HL-60/S4 (cell line): Measurements from ENCODE around the gene ADGRD1.
"Not testable (repeated sequence)": the region's sequence is repeated elsewhere in the genome, so short reads cannot be mapped to it uniquely, and the experiment has no call there.

Experiments used
- in situ Hi-C: fragments of 300-500 bp; cut with MboI; formaldehyde crosslinking; loops from 2 replicates; pipeline ENCODE4 v1.14.3; 2022; ENCODE audit warnings: low sequenced_read_pairs

The ADGRD1 gene

DNA sequence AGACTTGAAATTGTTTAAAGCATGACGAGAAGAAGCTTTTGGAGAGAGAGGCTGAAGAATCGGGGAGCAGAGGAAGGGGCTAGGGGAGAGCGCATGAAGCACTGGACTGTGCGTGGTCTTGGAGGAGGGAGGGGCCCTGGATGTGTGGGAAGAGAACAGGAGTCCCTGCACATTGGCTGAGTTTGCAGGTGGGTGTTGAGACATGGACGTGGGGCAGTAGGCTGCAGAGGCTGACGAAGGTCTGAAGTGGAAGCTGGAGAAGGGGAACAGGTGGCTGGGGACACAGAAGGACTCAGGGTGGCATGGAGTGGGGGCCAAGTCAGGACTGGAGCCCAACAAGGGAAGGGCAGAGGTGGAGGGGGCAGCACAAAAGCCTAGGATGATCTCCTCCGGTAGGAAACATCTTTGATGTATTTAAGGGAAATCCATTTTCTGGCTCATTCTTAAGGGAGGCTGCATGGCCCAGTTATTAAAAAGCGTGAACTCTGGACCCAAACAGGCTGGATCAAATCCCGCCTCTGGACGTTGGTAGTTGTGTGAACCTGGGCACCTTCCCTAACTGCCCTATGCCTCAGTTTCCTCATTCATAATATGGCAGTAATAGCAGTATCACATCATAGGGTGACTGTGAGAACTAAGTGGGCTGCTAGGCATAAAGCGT lies 29.0 kb downstream of the ADGRD1 start:
- in situ Hi-C loops, result no loop called here

DNA sequence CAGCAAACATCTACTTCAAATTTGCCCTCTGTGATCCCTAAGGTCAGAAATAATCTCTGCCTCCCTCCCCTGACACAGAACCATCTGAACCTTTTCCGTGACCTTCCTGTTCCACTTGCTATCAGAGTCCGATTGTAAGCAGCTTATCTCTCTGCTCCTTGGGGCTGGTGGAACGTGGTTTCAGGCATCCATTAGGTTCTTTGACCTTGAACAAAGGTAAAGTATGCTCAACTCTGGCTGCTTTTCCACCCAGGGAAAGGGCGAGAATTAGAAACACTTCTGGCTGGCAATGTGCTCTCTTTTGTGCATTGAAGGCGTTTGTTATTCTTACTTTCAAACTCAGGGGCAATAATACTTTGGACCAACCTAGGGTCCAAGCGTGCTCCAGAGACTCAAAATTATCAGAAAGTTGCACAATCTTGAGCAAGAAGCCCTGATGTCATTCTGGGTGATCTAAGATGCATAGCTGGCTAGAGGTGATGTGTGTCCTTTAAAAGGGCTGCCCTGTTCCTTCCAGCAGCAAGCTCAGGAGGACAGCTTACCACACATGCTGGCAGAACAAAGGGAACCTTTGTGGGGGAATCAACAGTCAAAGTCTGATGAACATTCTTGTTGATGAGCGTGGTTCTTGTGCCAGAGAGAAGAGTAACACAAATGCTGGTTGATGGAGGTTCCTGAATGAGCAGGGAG lies 29.8 kb downstream of the ADGRD1 start:
- in situ Hi-C loops, result no loop called here

DNA sequence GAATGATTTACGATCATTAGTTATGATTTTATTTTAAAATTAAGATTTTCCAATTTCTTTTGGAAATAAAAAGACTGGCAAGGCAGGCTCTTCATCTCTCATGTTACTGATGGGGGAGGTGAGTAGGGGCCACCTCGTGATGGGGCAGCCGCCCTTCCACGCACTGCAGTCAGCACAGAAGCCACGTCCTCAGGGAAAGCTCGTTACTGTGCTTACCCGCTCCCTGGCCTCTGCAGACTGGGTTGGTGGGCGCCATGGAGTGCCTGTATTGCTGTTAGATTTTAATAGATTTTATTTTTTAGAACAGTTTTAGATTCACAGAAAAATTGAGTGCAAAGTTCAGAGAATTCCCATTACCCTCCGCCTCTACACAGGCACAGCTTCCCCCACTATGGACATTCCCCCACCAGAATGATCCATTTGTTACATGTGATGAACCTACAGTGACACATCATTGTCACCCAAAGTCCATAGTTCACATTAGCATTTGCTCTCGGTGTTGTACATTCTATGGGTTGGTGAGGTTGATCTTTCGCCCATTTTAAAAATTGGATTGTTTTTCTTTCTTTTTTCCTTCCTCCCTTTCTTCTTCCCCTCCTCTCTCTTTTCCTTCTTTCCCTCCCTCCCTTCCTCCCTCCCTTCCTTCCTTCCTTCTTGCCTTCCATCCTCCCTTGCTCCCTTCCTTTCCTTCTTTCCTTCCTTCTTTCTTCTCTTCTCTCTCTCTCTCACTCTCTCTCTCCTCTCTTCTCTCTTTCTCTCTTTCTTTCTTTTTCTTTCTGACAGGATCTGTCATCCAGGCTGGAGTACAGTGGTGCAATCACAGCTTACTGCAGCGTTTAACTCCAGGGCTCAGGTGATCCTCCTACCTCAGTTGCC lies 30.7 kb downstream of the ADGRD1 start:
- in situ Hi-C loops, result no loop called here

DNA sequence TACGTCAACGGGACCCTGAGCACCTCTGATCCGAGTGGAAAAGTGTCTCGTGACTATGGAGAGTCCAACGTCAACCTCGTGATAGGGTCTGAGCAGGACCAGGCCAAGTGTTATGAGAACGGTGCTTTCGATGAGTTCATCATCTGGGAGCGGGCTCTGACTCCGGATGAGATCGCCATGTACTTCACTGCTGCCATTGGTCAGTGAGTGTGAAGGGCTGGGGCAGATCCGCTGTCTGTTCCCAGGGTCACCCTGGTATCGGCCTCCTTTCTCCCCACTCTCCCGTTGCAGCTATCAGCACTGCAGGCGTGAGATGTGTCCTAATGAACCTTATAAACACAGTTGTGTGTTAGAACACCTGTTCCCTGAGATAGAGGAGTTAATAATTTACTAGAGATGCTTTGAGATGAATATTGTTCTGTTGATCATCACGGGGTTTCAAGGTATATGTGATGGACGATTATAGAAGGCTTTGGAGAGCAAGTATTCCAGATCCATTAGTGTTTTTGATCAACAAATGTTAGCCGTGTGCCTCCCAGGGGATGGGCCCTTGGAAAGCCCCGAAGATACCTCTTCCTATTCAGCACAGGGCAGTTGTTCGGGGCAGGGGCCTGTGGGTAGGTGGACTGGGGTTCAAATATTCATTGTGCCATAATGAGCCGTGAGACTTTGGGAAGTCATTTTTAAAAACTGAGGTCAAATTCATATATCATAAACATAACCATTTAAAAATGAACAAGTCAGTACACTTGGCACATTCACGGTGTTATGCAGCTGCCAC lies 33.6 kb downstream of the ADGRD1 start:
- in situ Hi-C loops, result no loop called here

DNA sequence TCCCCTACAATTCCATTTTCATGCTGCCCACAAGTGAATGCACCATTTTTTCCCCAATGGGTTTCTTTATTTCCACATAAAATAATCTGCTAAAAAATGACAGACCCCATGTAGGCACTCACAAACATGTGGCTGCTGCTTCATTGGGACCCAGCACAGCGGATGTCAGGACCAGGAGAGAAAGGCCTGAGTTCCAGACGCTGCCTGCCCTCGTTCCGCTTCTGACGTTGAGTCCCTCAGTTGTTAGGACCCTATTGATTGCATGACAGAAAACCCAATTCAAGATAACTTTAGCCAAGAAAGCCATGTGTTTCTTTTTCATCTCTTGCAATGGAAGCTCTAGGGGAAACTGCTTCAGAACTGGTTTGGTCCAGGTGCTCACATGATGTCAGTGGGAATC lies 34.6 kb downstream of the ADGRD1 start:
- in situ Hi-C loops, result no loop called here

DNA sequence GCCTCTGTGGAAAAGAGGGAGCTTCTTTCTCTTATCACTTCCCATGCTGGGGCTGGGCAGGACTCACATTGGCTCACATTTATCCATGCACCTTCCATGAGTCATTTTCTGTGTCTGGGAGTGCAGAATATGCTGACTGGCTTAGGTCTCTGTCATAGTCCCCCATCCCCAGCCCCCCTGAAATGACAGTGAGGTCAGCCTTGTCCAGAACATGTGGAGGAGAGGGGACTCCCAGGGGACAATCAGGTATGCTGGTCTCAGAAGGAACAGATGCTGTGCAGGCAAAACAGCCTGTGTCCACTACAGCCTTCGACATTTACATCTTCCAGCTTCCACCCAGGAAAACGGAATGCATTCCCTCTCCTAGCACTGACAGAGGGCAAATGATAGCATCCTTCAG lies 35.0 kb downstream of the ADGRD1 start:
- in situ Hi-C loops, result no loop called here

DNA sequence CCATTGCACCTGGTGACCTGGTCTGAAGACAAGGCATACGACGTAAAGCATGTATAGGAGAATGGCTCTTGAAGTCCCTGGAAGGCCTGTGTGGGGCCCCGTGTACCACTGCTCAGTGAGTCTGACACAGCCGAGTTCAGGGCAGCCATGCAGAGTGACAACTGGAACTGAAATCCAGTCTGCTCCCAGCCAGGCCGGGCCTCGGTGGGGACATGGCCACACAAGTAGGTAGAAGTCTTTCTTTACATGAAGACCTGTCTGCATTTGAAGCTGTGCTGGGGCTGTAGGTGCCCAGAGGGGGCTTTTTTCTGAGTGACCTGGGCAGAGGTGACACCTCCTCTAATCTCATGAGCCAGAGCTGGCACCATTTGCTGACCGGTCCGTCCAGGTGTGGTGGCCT lies 35.7 kb downstream of the ADGRD1 start:
- in situ Hi-C loops, result no loop called here

DNA sequence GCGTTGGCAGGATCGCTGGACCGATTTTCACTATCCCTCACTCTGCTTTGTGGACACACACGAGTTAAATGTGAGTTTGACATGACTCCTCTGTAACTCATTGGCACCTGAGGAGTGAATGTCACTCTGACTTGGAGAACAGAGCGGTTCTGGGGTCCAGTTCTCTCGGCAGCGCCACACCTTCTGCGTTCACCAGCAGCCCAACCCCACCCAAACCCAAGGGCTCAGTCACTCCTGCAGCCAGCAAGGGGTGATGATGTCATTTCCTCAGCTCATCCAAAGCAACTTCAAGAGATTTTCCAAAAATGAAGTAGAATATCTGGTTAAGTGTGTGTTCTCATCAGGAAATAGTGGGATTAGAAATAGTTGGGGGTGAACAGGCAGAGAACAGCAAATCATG lies 36.3 kb downstream of the ADGRD1 start:
- in situ Hi-C loops, result no loop called here

DNA sequence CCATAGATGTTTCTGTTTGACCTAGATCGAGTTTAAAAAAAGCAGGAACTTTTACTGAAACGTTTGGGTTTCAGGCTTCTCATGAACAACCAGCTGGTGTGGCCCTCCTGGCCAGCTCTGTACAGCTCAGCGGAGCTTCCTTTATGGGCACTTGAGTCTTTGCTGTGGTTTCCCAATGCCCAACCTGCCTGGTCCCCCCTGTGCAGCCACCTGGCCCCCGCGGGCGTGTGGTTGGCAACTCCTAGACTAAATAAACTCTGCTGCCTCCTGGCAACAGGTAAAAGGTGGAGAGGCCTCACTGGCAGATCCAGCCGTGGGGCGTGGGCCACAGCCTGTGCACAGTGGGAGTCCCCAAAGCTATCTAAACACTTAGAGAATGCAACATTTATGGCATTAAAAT lies 38.7 kb downstream of the ADGRD1 start:
- in situ Hi-C loops, result no loop called here

DNA sequence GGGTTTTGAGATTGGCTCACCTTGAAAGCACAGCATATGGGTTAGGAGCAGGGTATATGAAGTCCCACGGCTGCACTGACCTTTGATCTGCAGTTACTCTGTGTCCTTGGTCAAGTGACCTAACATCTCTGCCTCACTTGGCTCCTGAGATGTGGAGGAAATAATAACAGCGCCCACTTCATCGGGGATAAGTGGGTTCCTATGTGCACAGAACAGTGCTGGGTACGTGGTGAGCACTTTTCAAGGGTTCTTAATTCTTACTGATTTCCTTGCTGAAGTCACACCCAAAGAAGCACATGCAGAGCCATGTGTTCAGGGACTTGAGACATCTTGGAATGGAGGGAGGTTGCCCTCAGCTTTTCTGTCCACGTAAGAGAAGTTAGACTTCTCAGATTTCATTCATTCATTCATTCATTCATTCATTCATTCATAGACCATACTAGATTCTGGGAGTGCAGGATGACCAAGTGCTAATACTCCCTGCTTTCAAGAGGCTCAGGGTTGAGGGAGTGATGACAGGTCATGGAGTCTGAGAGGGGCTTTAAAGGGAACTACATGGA lies 39.4 kb downstream of the ADGRD1 start:
- in situ Hi-C loops, result no loop called here

DNA sequence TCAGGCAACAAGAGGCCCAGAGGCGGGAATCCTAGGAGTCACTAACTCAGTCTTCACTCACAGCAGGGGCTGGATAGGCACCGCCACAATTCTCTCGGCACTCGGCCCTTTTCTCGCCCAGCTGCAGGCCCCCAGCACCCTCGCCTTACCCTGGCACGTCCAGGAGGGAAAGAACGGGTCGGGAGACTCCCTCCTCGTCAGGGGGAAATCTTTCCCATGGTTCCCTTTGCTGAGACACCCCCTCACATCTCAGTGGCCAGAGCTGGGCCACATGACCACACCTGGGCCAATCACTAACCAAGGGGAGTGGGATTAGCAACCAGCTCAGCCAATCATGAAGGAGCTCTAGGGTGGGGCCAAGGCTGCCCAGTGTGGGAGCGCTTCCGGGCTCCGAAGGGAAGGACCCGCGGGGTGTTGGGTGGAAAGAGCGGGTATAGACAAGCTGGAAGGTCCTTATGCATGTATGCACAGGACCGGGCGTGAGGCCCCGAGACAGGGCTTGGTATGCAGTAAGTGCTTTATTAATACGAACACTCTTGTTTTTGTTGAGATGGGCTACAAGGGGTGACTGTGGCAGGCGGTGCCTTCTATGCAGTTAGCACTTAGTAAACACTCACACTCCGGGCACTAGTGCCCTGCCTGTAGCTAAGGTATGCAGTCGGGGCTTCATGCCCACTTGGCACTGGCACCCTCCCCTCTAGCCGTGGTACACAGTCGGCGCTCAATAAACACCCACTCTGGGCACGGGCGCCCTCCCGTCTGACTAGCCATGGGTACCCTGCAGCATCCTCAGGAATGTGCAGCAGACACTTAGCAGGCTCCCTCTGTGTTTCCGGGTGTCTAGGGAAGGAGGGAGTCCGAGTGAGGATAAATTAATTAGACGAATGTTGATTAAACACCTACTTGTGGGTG lies 40.3 kb downstream of the ADGRD1 start:
- in situ Hi-C loops, result no loop called here

DNA sequence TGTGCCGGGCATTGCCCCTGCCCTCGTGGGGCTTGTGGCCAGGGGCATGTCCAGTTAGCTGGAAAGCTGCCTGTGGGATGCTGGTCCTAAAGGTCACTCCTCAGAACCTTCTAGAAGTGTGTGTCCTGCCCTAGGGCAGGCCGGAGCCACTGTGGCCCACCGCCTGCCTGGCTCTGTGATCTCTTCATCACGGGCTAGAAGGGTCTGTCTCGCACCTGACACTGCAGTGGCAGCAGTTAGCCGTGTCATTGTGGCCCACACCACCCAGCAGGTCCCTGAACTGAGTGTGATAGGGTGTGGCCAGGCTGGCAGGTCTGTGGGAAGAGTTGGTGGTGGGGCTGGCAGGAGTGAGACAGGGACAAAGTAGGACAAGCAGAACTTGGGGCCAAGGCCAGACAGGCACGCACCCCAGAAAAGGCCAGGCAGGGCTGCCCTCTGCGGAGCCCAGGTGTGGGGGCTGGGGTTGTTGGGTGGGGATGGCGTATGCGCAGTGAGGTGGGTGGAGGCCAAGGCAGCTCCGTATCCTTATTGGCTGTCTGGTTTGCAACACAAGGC lies 41.2 kb downstream of the ADGRD1 start:
- in situ Hi-C loops, result no loop called here

DNA sequence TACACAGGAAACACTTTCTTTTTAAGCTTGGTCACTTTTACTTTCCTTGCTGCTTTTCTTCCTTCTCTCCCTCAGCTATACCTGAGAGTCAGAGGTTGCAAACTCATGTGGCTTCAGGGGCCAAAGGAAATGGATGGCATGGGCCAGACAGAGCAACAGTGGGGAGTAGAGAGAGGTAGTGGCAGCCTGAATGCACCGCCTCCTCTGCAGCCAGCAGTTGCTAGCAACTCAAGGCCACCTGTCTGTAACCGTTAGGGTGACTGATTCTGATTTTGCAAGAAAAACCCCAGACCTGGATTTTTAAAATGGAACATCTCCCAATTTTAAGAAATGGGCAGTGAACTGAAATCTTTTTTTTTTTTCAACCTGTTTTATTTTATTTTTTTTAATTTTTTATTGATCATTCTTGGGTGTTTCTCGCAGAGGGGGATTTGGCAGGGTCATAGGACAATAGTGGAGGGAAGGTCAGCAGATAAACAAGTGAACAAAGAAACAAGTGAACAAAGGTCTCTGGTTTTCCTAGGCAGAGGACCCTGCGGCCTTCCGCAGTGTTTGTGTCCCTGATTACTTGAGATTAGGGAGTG lies 41.8 kb downstream of the ADGRD1 start:
- in situ Hi-C loops, result not testable (repeated sequence)

DNA sequence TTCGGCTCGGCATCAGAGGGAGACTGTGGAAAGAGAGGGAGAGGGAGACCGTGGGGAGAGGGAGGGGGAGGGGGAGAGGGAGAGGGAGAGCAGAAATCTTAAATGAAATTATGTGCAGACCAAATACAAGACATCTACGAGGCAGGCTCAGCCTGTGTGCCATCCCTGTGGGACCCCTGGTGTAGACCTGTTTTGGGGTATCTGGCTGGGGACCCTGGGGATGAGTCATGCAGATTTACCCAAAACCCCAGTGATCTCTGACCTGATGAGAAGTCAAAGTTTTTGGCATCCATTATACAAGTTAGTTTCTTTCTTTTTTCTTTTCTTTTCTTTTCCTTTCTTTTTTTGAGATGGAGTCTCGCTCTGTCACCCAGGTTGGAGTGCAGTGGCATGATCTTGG lies 44.4 kb downstream of the ADGRD1 start:
- in situ Hi-C loops, result no loop called here

DNA sequence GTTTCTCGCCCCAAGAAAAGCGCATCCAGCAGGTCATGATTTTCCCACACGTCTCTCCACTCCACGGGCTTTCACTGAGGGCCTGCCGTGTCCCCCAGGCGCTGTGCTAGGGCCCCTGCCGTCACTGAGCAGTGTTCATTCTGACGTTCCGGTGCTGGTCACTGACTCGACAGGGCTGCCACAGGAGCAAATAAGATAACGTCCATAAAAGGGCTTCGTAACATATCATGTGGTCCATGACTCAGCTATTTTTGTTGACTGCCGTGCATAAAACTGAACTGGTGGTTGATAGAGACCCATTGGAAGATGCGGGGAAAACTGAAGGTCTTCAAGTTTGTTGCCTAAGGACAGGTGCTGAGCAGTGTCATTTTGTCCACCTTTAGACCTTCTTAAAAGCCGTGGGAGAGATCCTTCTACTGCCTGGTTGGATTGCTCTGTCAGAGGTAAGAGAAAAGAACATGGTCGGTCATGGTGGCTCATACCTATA lies 46.3 kb downstream of the ADGRD1 start:
- in situ Hi-C loops, result no loop called here

DNA sequence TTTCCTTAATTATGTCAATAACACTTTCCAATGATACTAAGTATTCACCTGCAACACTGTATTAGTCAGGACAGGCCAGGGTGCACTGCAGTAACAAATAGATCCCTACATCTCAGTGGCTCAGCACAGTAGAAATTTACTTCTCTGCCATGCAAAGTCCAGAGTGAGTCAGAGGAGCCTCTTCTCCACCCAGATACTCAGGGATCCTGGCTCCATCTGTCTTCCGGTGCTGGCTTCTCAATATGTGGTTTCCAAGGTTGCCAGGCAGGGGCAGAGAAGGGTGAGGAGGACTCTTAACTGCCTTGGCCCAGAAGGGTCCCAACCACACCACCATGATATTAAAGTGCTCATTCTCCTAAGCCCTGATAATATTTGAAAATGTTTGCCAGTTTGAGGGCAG lies 47.8 kb downstream of the ADGRD1 start:
- in situ Hi-C loops, result no loop called here

DNA sequence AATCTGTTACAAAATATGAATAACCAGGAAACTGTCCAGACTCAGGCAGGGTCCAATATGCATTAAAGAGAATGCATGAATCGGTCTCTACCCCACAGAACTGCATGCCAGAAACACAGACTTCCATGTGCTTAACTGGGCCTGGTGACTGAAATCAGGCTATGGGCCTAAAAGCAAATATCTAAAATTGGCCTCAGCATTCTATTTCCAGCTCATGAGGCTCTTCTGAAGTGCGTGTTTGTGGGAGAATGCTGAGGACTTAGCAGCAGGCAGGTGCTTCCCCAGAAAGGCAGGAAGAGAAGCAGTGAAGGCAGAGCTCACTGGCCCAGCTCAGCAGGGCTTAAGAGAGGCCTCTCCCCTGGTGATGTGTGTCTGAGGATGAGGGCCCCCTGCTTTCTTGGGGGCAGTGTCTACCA lies 48.5 kb downstream of the ADGRD1 start:
- in situ Hi-C loops, result no loop called here

DNA sequence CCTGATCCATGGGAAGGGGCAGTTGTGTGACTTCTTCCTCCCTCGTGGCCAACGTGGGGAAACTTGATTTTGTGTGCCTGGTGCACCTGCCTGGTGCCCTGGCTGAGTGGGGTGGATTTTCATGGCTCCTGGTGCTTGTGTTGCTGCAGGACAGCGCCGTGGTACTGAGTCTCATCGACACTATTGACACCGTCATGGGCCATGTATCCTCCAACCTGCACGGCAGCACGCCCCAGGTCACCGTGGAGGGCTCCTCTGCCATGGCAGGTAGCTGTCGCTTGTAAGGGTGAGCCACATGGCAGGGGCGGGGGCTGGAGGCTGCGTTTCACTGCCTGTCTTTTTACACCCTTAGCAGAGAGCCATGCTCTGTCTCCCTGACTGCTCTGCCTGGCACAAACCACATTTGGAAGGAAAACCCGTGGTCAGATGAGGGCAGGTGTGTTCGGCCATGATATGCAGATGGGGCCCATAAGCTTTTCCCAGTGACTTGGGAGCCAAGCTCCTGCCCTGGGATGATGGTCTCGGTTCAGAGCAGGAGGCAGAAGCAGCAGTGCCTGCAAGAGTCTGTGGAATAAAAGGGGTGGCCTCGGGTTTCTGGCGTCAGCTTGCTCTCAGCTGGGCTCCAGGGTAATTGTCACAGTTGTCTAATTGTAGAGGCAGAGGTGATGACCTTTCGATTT lies 49.5 kb downstream of the ADGRD1 start:
- in situ Hi-C loops, result no loop called here

DNA sequence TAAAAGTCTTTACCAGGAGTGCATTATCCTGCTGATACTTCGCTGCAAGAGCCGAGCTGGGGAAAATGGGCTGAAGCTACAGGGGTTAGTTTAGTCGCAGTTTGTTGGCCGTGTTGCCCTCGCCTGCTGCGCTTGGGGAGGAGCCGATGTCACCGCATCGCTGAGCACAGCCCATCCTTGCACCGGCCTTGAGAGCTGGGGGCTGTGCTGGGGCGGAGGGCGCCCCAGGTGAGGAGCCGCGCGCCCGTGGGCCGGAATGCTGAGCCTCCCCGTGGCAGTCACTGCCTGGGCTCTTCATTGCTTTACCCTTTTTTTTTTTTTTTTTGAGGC lies 50.0 kb downstream of the ADGRD1 start:
- in situ Hi-C loops, result no loop called here
